ENCODE results near the gene PHF21A. TPM values are rescaled to one million over a fixed set of nuclear protein-coding genes. Genes with fewer than 3 reads are reported as not detected.

The PHF21A gene
- total RNA-seq, 4 donors from 2014 or later: 12.1 to 83.3 (median 29.3) TPM

- no peaks in the 10 kb centered on the region for H3K27me3 ChIP-seq
- H3K4me1 ChIP-seq: peaks cover 0 to 13% of the 10 kb centered on the region in 2 donors
- intact Hi-C loops (cut with DNase I; ENCODE audit: low total_unique reads): loop anchor here (5.0 kb wide), 1 partner anchor 34 kb away; no protein-coding TSS in a partner anchor
- H3K27ac ChIP-seq: no peak overlapping the region
- H3K36me3 ChIP-seq: peaks cover 0 to 3% of the 10 kb centered on the region in 2 donors
- no peak for TF ChIP-seq CTCF (IDR thresholded peaks at IDR 0.05)
- TF ChIP-seq POLR2A (IDR thresholded peaks at IDR 0.05): no peak
- no peak overlapping the region for H3K4me3 ChIP-seq
- no peaks in the 10 kb centered on the region for H3K9me3 ChIP-seq
- DNase-seq: no peak
These were observed 119.8 kb downstream of the PHF21A start for GRCh38 chr11:46001448-46001914.

- intact Hi-C loops (cut with DNase I; ENCODE audit: low total_unique reads): no loop called here
- H3K4me3 ChIP-seq: no peak overlapping the region
- H3K9me3 ChIP-seq: no peaks in the 10 kb centered on the region
- TF ChIP-seq CTCF (IDR thresholded peaks at IDR 0.05) (no peak), POLR2A (IDR thresholded peaks at IDR 0.05) (no peak)
- DNase-seq: no peak
- H3K27me3 ChIP-seq: no peaks in the 10 kb centered on the region
- H3K36me3 ChIP-seq: no peaks in the 10 kb centered on the region
- no peak overlapping the region for H3K27ac ChIP-seq
- peaks cover 3 to 39% of the 10 kb centered on the region in 2 donors for H3K4me1 ChIP-seq
These were observed 123.7 kb downstream of the PHF21A start for GRCh38 chr11:45997599-45997998.

GRCh38 chr11:45995342-45995734 is 125.9 kb downstream of the PHF21A start:
- no peak overlapping the region for H3K27ac ChIP-seq
- no peak for DNase-seq
- TF ChIP-seq CTCF (IDR thresholded peaks at IDR 0.05) (no peak), POLR2A (IDR thresholded peaks at IDR 0.05) (no peak)

GRCh38 chr11:45994371-45995341 is 126.6 kb downstream of the PHF21A start:
- Histone ChIP-seq H3K4me3 (no peak overlapping the region), H3K27me3 (no peaks in the 10 kb centered on the region), H3K36me3 (no peaks in the 10 kb centered on the region), H3K4me1 (peaks cover 3 to 26% of the 10 kb centered on the region in 2 donors), H3K9me3 (no peaks in the 10 kb centered on the region), H3K27ac (peak overlapping the region in 1 of 2 donors; percentile 51)
- intact Hi-C loops (cut with DNase I; ENCODE audit: low total_unique reads): no loop called here
- DNase-seq: peak in 1 of 2 donors; percentile 27
- TF ChIP-seq CTCF (IDR thresholded peaks at IDR 0.05): no peak
- TF ChIP-seq POLR2A (IDR thresholded peaks at IDR 0.05): no peak

More at GRCh38 chr11:45995342-45995734, 125.9 kb downstream of the PHF21A start:
- H3K36me3 ChIP-seq: no peaks in the 10 kb centered on the region
- H3K4me3 ChIP-seq: no peak overlapping the region
- intact Hi-C loops (cut with DNase I; ENCODE audit: low total_unique reads): no loop called here
- H3K27me3 ChIP-seq: no peaks in the 10 kb centered on the region
- H3K9me3 ChIP-seq: no peaks in the 10 kb centered on the region
- H3K4me1 ChIP-seq: peaks cover 3 to 26% of the 10 kb centered on the region in 2 donors

- TF ChIP-seq POLR2A (IDR thresholded peaks at IDR 0.05) (no peak), CTCF (IDR thresholded peaks at IDR 0.05) (no peak)
- H3K27ac ChIP-seq: peak overlapping the region; percentile 46 to 51
- H3K9me3 ChIP-seq: no peaks in the 10 kb centered on the region
- intact Hi-C loops (cut with DNase I; ENCODE audit: low total_unique reads): no loop called here
- DNase-seq: peak; percentile 44 to 77
- H3K4me3 ChIP-seq: no peak overlapping the region
- H3K36me3 ChIP-seq: no peaks in the 10 kb centered on the region
- peaks cover 3 to 26% of the 10 kb centered on the region in 2 donors for H3K4me1 ChIP-seq
- H3K27me3 ChIP-seq: no peaks in the 10 kb centered on the region
These were observed 127.7 kb downstream of the PHF21A start for GRCh38 chr11:45993531-45994001.

Data from uterus (tissue), 4 donors.